ENCODE data around the gene ABCA12.
A peak's percentile ranks its signal among the peaks of the same experiment; 100 is the strongest.
"Not testable (repeated sequence)": the region's sequence is repeated elsewhere in the genome, so short reads cannot be mapped to it uniquely, and the experiment has no call there.

The ABCA12 gene

GRCh38 chr2:215138479-215138878 lies at the start of gene ABCA12:
Gene ABCA12 (minus strand): TSS chr2:215138626. CDS start chr2:215138208, 418 bp downstream.
- DNase-seq (ENCODE audit: low spot score) = no peak

GRCh38 chr2:215188078-215188477 lies 49.7 kb upstream of the ABCA12 start:
- no peak for DNase-seq (ENCODE audit: low spot score)

- DNase-seq (ENCODE audit: low spot score) = no peak
Measured at GRCh38 chr2:215186021-215186420, 47.6 kb upstream of the ABCA12 start.

- DNase-seq (ENCODE audit: low spot score) = no peak
Measured at GRCh38 chr2:215178121-215178520, 39.7 kb upstream of the ABCA12 start.

- DNase-seq (ENCODE audit: low spot score) = no peak
Measured at GRCh38 chr2:215171796-215172195, 33.4 kb upstream of the ABCA12 start.

GRCh38 chr2:215171151-215171550 lies 32.7 kb upstream of the ABCA12 start:
- peak; percentile 20 for DNase-seq (ENCODE audit: low spot score)

- not testable (repeated sequence) for DNase-seq (ENCODE audit: low spot score)
Measured at GRCh38 chr2:215166505-215166904, 28.1 kb upstream of the ABCA12 start.

- not testable (repeated sequence) for DNase-seq (ENCODE audit: low spot score)
Measured at GRCh38 chr2:215163319-215163718, 24.9 kb upstream of the ABCA12 start.

- no peak for DNase-seq (ENCODE audit: low spot score)
Measured at GRCh38 chr2:215161301-215161829, 22.9 kb upstream of the ABCA12 start.

GRCh38 chr2:215160081-215160480 lies 21.7 kb upstream of the ABCA12 start:
- no peak for DNase-seq (ENCODE audit: low spot score)

- DNase-seq (ENCODE audit: low spot score) = no peak
Measured at GRCh38 chr2:215156453-215156852, 18.0 kb upstream of the ABCA12 start.

GRCh38 chr2:215149894-215150293 lies 11.5 kb upstream of the ABCA12 start:
- DNase-seq (ENCODE audit: low spot score) = no peak

- DNase-seq (ENCODE audit: low spot score) = no peak
Measured at GRCh38 chr2:215149486-215149885, 11.1 kb upstream of the ABCA12 start.

GRCh38 chr2:215149060-215149459 lies 10.6 kb upstream of the ABCA12 start:
- DNase-seq (ENCODE audit: low spot score) = no peak

- DNase-seq (ENCODE audit: low spot score) = no peak
Measured at GRCh38 chr2:215145611-215146010, 7.2 kb upstream of the ABCA12 start.

GRCh38 chr2:215144106-215144875 lies 5.9 kb upstream of the ABCA12 start:
- no peak for DNase-seq (ENCODE audit: low spot score)

- DNase-seq (ENCODE audit: low spot score) = no peak
Measured at GRCh38 chr2:215143458-215143857, 5.0 kb upstream of the ABCA12 start.

GRCh38 chr2:215141706-215142105 lies 3.3 kb upstream of the ABCA12 start:
- no peak for DNase-seq (ENCODE audit: low spot score)

GRCh38 chr2:215140166-215140707 lies 1.8 kb upstream of the ABCA12 start:
- DNase-seq (ENCODE audit: low spot score) = no peak

- peak; percentile 46 for DNase-seq (ENCODE audit: low spot score)
Measured at GRCh38 chr2:215137741-215138340, 585 bp downstream of the ABCA12 start.

- DNase-seq (ENCODE audit: low spot score) = no peak
Measured at GRCh38 chr2:215137329-215137686, 1.1 kb downstream of the ABCA12 start.

- DNase-seq (ENCODE audit: low spot score) = no peak
Measured at GRCh38 chr2:215136669-215137328, 1.6 kb downstream of the ABCA12 start.

GRCh38 chr2:215120401-215120800 lies 18.0 kb downstream of the ABCA12 start:
- DNase-seq (ENCODE audit: low spot score) = no peak
